ENCODE measurements around the gene COLEC11.

DNA sequence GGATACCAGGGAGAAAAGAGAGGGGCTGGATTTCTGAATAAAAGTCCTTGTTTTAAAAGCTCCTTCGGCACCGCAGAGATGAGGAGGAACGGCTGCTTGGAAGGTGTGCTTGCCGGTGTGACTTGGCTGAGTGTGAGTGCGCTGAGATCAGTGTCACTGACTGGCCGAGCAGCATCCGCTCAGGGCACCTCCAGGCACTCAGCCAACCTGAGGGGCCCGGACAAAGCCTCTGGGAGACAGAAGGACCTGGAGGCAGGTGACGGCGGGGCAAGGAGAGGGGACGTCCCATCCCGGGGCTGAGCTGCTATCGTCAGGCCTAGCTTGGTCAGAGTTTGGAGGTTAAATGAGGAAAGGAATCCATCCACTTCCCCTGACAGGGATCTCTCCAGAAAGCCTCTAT lies 46.3 kb downstream of the COLEC11 start:
- no peak for TF ChIP-seq TFAM (CRISPR knock-in tag; conservative IDR thresholded peaks at IDR 0.05)
- no peak for TF ChIP-seq CAMTA2 (CRISPR knock-in tag; conservative IDR thresholded peaks at IDR 0.05)
- TF ChIP-seq YY1 (IDR thresholded peaks at IDR 0.05; ENCODE audit: borderline replicate concordance in 1 of 3, control insufficient read depth in 1 of 3, extremely low read depth in 1 of 3, insufficient read depth in 3 of 3, insufficient read length in 1 of 3, insufficient replicate concordance in 2 of 3, low read depth in 1 of 3, low read length in 2 of 3) = no peak
- no peak for TF ChIP-seq PHTF2 (CRISPR knock-in tag; IDR thresholded peaks at IDR 0.05)
- TF ChIP-seq, protein P1, sequence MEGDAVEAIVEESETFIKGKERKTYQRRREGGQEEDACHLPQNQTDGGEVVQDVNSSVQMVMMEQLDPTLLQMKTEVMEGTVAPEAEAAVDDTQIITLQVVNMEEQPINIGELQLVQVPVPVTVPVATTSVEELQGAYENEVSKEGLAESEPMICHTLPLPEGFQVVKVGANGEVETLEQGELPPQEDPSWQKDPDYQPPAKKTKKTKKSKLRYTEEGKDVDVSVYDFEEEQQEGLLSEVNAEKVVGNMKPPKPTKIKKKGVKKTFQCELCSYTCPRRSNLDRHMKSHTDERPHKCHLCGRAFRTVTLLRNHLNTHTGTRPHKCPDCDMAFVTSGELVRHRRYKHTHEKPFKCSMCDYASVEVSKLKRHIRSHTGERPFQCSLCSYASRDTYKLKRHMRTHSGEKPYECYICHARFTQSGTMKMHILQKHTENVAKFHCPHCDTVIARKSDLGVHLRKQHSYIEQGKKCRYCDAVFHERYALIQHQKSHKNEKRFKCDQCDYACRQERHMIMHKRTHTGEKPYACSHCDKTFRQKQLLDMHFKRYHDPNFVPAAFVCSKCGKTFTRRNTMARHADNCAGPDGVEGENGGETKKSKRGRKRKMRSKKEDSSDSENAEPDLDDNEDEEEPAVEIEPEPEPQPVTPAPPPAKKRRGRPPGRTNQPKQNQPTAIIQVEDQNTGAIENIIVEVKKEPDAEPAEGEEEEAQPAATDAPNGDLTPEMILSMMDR (IDR thresholded peaks at IDR 0.05 in 2 of 3, conservative IDR thresholded peaks at IDR 0.05 in 1 of 3; ENCODE audit: insufficient read depth in 2 of 3, low read depth in 1 of 3, low read length in 3 of 3) = no peak
- no peak for TF ChIP-seq EZH2 (IDR thresholded peaks at IDR 0.05; ENCODE audit: borderline replicate concordance, low read depth, low read length)
- no peak for TF ChIP-seq EHMT2 (IDR thresholded peaks at IDR 0.05)
